Measurements from ENCODE around the gene MCM3AP.

The MCM3AP gene

GRCh38 chr21:46217511-46218196, 67.8 kb downstream of the MCM3AP start:
- no peak for DNase-seq (ENCODE audit: low read depth)

- DNase-seq (ENCODE audit: low read depth): no peak
These were observed 69.2 kb downstream of the MCM3AP start for GRCh38 chr21:46216132-46216747.

GRCh38 chr21:46215436-46216131, 69.8 kb downstream of the MCM3AP start:
- DNase-seq (ENCODE audit: low read depth): no peak

- no peak for DNase-seq (ENCODE audit: low read depth)
These were observed 70.7 kb downstream of the MCM3AP start for GRCh38 chr21:46214478-46215340.

- DNase-seq (ENCODE audit: low read depth): no peak
These were observed 71.7 kb downstream of the MCM3AP start for GRCh38 chr21:46213620-46214286.

- DNase-seq (ENCODE audit: low read depth): no peak
These were observed 72.5 kb downstream of the MCM3AP start for GRCh38 chr21:46212721-46213484.

- DNase-seq (ENCODE audit: low read depth): no peak
These were observed 73.4 kb downstream of the MCM3AP start for GRCh38 chr21:46211786-46212720.

- no peak for DNase-seq (ENCODE audit: low read depth)
These were observed 74.0 kb downstream of the MCM3AP start for GRCh38 chr21:46211376-46211775.

- no peak for DNase-seq (ENCODE audit: low read depth)
These were observed 74.9 kb downstream of the MCM3AP start for GRCh38 chr21:46210378-46211136.

GRCh38 chr21:46208761-46209721, 76.4 kb downstream of the MCM3AP start:
- no peak for DNase-seq (ENCODE audit: low read depth)

GRCh38 chr21:46207920-46208591, 77.4 kb downstream of the MCM3AP start:
- no peak for DNase-seq (ENCODE audit: low read depth)

GRCh38 chr21:46207006-46207919, 78.1 kb downstream of the MCM3AP start:
- no peak for DNase-seq (ENCODE audit: low read depth)

- no peak for DNase-seq (ENCODE audit: low read depth)
These were observed 79.0 kb downstream of the MCM3AP start for GRCh38 chr21:46206163-46207005.

- DNase-seq (ENCODE audit: low read depth): no peak
These were observed 79.6 kb downstream of the MCM3AP start for GRCh38 chr21:46205766-46206162.

- DNase-seq (ENCODE audit: low read depth): no peak
These were observed 80.2 kb downstream of the MCM3AP start for GRCh38 chr21:46205166-46205565.

Data from fibroblast of the conjunctiva (primary cell).